ENCODE results near the gene RANGAP1.

The RANGAP1 gene

DNA sequence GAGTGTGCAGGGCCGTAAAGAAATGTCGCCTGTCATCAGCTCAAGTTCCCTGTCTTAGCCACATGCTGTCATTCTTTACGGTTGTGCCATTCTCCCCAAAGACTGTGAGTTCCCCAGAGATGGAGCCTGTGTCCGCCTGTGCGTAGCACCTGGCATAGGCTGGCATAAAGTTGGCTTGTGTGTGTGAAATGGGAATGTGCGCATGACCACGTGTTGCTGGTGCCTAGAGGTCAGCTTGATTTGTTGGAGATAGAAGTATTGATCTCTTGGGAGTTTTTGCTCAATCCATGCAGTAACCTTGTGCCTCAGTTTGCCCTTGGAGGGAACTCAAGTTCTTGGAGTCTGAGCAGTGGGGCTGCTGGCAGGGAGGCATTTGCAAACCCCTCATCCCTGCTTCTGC lies 54.6 kb downstream of the RANGAP1 start:
- no peak for DNase-seq

DNA sequence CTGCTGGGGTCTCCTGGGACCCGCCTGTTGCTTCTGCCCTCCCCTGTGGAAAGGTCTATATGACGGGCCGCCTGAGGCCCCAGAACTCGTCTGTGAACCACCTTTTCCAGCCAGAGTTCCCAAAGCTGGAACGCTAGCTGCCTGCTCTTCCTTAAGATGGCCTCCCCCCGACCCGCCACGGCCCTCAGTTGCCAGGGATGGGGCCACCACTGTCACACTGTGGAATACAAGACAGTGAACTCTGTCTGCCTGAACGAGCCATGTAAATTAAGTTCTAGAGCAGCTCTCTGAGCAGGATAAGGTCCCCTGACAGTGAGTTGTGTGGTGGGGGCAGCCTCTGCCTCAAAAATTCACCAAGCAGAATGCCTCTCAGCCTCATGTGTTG lies 55.6 kb downstream of the RANGAP1 start:
- DNase-seq, result no peak

DNA sequence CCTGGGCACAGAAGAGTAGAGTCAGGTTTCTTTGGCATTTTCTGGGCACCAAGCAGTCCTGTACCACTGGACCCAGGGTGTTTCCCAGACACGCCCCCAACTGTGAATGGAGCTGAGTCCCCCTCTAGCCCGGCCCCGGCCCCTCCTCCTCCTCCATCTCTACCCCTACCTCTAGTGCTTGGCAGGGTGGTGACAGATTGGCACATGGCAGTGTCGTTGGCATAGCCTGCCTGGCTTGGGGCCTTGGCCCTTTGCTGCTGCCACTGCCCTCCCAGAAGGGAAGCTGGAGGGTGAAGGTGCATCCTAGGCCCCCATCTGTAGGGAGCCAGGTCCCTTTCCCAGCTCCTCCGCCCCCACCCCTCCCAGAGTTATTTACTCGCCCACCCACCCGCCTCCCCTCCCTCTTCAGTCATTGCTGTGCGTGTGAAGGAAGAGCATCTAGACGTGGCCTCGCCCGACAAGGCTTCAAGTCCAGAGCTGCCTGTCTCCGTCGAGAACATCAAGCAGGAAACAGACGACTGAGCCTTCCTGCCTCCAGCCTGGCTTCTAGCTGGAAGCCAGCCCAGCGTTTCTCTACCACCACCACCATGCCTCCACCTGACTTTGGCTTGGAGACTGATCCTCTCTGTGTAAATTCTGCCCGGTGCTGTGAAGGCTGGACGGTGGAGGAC lies 56.1 kb downstream of the RANGAP1 start:
- DNase-seq, result no peak

DNA sequence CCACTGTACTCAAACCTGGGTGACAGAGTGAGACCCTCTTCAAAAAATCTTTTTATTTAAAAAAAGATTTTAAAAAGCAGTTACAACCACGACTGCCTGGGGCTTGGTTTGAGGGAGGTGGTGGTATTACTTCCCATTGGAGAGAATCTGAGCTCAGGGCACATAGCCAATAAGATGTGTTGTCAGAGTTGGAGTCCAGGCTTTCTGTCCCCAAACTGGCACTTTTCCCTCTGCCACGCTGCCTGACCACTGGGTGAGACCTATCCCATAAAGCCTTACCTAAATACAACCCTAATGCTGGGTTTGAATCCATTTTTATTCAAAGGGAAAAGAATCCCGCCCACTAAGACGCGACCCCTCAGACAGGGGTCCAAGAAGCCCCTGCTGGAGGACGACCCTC lies 56.8 kb downstream of the RANGAP1 start:
- DNase-seq, result no peak

DNA sequence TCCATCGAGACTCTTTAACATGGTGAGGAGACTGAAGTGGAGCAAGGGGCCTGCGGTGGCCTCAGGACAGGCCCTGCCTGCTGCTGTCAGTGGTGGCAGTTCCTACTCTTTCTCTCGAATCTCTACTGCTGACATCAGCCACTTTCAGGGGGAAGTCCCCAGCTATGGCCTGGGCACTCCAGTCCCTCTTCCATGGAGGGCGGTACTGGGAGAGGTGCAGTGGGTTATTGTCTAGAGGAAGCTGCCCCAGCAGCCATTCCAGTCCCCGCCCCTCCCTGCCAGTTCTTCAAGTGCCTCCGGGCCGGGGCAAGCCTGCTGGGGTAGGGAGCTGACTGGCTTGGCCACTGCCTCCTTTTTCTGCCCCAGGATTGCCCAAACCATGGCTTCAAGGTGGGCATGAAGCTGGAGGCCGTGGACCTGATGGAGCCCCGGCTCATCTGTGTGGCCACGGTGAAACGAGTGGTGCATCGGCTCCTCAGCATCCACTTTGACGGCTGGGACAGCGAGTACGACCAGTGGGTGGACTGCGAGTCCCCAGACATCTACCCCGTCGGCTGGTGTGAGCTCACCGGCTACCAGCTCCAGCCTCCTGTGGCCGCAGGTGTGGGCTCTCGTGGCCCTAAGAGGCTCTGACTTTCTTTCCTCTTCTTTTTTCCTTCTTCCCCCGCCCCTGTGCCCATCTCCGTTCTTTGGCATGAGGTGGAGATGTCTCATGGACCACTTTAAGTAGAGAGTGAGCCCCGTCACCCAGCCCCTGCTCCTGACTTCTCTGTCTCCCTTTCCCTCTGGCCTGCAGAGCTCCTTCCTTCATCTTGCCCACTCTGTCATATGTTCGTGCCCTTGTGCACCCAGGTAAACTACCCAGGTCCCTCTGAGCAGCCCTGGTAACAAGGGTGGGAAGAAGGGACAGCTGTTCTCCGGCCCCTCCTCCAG lies 59.0 kb downstream of the RANGAP1 start:
- no peak for DNase-seq

DNA sequence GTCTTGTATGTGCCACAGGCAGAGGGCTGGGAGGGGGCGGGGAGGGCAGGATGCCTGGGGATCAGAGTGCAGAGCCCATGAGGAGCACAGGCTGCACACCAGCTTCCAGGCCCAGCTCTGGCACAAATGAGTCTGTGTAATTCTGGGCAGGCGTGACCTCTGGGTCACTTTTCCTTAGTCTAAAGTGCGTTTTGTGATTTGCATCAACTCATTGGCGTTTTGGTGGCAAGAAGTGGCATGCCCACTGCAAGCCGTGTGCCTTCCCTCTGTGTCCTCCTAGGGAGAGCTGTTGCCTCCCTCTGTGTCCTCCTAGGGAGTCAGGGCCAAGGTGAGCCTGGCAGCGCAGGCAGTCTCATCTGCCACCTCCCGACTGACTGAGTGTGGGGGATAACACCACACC lies 62.5 kb downstream of the RANGAP1 start:
- DNase-seq, result no peak

DNA sequence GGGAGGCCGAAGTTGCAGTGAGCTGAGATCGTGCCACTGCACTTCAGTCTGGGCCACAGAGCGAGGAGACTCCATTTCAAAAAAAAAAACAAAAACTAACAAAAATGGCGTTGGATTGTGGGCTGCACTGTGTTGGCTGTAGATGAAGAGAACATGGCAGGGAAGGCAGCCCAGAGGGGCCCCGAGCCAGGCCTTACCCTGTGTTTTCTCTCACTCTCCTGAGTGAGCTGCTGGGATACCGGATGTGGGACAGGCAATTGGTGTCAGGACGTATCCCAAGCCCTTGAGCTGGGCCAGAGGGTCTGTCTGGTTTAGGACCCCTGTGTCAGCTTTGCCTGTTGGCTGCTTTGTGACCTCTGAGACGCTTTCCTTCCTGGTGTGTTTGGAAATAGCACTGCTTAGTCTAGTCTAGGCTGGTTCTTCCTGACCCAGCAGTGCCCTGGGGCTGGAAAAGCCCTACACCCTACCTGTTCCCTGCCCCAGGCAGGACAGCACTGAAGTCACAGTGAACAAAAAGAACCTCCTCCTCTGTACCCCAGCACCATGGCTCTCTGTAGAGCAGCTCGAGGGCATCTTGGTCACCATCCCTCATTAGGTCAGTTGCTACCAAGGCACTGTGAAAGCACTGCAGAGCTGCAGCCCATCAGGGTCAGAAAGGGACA lies 63.0 kb downstream of the RANGAP1 start:
- no peak for DNase-seq

DNA sequence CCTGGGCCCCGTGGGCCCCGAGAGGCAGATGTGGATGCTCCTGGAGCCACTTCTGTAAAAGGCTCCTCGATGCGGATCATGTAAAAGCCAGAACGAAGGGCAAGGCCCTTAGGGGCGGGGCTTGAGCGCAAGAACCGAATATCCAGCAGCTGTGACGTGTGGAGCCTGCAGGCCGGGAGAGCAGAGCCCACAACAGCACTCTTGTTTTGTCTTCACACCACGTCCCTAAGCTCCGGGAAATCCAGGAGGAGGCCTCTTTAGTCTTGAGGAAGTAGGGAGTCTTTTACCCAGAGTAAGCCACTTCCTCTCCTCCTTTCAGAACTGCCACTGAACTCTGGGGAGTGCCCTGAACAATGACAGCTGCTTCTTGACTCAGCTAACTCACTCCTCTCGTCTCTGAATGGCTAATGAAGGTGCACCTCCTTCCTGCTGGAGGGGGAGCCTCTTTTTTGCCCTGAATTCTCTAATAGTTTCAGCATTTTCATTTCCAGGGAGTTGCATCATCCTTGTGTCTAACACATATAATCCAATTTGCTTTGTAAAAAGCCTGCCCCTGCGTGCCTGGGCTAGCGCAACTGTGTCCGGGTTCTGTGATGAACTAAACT lies 68.3 kb downstream of the RANGAP1 start:
- peak; percentile 94 for DNase-seq

DNA sequence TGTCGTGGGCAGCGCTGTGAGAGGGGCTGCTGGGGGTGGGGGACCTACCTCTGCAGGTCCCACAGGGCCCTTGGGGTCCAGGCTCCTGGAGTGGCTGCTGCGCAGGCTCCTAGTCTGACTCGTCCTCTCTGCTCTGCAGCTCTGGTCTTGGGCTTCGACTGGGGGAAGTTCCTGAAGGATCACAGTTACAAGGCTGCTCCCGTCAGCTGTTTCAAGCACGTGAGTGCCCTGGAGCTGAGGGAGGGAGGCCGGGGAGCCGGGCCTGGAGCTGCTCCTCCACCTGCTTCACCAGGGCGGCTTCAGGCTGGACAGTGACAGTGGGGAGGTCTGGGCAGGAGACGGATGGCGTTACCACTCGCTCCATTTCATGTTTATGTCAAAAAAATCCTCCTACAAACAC lies 69.0 kb downstream of the RANGAP1 start:
- peak; percentile 9 for DNase-seq

DNA sequence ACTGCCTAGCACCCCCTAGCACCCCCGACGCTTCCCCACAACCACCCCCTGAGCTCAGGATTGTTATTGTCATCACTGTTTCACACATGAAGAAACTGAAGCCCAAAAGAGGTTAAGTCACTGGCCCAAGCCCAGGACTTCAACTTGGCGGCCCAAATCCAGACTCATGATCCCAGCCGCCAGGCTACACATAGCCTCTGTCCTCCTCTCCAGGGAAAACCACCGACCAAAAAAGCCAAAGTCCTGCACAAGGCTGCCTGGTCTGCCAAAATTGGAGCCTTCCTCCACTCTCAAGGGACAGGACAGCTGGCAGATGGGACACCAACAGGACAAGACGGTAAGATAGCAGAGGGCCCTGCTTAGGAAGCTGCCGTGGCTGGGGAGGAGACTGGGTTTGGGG lies 70.1 kb downstream of the RANGAP1 start:
- no peak for DNase-seq

DNA sequence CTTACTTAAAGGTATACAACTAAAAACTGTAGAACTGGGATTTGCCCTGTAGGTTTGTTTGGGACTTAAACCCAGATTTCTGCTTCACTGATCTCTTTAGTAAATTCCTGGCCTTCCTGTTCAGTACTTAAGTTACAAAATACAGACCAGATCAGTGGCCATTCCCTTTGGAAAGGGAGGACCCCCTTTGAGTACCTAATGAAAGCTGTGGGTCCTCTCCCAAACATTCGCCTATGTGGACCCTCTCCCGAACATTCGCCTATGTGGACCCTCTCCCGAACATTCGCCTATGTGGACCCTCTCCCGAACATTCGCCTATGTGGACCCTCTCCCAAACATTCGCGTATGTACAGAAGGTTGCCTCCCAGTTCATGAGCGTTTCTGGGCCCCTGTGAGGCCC lies 70.6 kb downstream of the RANGAP1 start:
- DNase-seq, result no peak

DNA sequence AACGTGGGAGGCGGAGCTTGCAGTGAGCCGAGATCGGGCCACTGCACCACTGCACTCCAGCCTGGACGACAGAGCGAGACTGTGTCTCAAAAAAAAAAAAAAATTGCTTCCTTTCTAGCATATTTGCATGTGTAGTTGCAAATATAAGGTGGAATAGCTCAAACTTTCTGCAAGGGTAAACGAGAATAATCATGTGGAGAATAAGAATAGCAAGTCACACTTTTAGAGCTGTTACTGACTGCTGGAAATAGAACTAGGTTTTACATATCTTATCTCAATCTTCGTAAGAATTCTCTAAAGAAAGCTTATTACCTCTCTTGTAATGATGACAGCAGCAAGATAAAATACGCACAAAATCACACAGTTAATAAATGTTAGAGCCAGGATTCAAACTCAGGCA lies 79.3 kb downstream of the RANGAP1 start:
- no peak for DNase-seq

DNA sequence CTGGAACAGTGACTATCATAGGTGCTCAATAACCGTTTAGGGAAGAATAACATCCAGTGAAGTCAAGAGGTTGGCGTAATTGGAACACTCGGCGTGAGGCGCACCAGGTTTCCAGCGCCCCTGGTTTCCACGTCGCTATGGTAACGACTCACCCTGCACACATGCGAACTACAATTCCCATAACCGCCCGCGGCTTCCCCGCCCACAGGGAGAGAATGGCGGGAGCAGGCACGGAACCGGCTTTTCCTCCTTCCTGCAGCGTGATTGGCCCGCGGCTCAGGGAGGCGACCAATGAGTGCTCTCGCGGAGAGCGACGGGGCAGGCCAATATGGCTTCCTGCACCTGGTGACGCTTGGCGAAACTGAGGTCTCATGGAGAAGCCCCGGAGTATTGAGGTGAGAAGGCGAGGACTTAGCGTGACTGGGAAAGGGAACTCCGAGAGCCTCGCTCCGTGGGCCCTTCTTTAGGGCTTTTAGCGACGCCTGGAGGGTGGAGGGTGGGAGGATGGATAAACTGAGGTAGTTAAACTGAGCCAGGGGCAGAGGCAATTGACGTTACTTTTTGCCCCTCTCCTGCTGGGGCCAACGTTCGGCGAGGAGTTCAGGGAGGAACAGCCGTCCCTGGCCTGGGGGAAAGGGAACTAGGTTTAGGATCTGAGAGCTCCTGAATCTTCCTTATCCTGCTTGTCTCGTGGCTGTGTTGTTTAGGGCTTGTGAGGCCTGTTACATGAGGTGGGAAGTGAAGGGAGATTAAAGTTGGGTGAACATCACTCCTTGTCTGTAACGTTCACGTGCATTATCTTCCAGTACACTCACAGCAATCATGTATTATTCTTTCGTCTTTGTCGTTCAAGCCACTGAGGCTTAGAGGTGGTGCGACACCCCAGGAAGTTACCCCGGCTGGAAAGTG lies 80.7 kb downstream of the RANGAP1 start, which contains the start of gene L3MBTL2:
Gene L3MBTL2 (plus strand): TSS at position 321 of the 909 bp plus-strand sequence. CDS start 51 bp downstream, at position 372.
- DNase-seq, result peak; percentile 95

DNA sequence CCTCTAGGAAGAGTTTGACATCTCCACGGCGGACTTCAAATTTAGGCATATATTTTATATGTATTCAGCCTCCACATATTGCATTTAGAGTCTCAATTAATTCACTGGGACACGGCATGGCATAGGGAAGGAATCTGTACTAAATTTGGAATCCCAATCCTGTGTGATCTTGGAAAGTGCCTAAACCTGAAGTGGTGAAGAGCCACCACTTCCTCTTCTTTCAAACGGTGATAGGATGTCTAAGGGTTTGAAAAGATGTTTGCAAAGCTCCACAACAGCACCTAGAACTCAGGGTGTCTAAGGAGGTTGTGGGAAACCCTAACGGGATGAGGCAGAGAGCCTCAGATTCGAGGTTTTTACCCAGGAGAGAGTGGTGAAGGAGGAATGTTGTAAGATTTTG lies 81.9 kb downstream of the RANGAP1 start:
- no peak for DNase-seq

DNA sequence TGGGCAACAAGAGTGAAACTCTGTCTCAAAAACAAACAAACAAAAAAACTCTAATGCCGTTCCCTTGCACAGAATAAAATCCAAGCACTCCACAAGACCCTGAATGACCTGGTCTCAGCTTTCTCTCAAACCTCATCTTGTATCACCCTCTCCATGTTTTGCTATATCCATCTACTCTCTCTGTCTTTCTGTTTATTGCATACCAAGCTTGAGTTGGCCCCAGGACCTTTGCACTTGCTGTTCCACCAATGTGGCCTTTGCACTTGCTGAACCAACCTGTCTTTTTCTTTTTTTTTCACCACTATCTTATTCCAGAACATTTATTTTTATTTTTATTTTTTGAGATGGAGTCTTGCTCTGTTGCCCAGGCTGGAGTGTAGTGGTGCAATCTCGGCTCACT lies 82.9 kb downstream of the RANGAP1 start:
- DNase-seq, result no peak

DNA sequence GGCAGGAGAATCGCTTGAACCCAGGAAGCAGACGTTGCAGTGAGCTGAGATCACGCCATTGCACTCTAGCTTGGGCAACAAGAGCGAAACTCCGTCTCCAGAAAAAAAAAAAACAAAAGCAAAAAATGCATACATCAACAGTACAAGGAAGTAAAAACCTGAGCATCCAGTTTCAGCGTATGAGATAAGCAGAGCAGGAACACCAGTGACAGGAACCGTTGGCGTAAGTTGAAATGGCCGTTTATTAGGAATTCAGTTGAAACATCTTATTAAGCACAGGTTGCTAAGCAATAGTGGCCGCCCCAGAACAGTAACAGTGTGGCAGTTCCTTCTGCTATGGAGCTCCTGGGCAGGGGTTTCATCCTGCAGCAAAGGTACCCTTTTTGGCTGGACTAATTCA lies 84.8 kb downstream of the RANGAP1 start:
- DNase-seq, result no peak

DNA sequence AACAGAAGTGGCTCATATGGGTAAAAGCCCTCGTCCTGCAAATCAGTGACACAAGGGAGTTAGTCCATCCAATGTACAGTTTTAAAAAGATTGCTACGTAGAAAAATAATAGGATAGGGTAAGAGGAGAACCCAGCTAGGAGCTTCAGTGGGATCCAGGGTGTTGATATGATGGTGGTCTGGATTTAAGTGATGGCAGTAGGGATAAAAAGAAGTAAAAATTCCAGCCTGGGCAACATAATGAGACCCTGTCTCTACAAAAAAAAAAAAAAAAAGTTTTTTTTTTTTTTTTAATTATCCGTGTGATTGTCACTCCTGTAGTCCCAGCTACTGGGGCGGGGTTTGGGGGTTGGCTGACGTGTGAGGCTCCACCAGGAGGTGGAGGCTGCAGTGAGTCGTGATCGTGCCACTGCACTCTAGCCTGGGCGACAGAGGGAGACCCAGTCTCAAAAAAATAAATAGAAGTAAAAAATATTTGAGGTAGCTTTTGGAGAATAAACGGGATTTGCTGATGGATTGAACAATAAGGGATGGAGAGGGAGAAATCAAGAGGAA lies 87.9 kb downstream of the RANGAP1 start:
- peak; percentile 31 for DNase-seq

DNA sequence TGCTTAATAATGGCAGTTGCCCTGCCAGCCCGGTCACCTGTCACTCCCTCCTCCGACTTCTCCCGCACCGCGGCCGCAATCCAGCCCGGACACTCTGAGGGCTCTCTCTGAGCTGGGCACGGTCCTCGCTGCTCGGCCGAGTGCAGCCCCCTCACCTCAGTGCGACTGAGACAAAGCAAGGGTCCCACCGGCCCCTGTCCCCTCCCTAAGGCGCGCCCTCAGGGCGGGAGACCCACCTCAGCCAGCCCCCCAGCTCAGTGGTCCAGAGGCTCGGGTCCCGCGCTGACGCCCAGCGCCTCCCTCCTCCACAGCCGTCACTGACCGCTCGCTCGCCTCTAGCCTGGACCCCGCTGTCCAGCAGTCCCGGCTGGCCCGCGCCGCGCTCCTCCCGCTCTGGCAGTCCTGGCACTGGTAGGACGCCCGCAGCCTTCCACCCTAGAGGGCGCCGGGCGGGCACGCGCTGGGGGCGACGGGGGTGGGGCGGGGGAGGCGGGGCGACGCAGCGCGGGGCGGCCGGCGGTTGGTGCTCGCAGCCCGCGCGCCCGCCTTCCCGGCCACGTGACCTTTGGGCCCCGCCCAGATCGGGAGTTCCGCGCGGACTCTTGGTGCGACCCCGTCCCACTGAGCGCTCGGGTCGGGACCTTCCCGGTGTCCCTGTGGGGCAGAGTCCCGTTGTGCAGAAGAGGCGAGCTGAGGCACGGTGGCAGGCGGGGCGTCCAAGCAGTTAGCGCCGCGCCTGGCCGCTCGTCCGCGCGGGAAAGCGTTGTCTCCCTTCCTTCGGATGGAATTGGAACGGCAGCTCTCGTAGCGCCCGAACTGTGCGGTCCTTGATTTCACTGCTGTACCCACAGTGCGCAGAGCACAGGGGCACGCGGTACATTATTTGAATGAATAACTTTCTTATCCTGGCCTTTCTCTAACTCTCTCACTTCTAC lies 88.7 kb downstream of the RANGAP1 start:
- peak; percentile 67 for DNase-seq

Data from fibroblast of skin of scalp (primary cell).